Stomach (tissue), 9 donors: ENCODE data around the gene ADAMTS15. TPM values are rescaled to one million over a fixed set of nuclear protein-coding genes. Genes with fewer than 3 reads are reported as not detected.

Source experiments
- DNase-seq, 2 donors: peaks; one replicate each; pipeline versions ENCODE4 v3.0.0 to v3.0.0-alpha.2; 2013 to 2019
- H3K27ac ChIP-seq, 5 donors: fragments of 200-600 bp in 4 of 5; sonication (generic) in 4 of 5; one replicate each; pipeline ENCODE4 v1.5.1; 2013 to 2019; ENCODE audit warnings: mild to moderate bottlenecking in 1 of 5, moderate library complexity in 1 of 5
- H3K27me3 ChIP-seq, 3 donors: fragments of 200-600 bp; sonication (generic); one replicate each; pipeline ENCODE4 v1.5.1; 2017 to 2019; ENCODE audit warnings: mixed run types in 1 of 3
- H3K36me3 ChIP-seq, 4 donors: fragments of 200-600 bp; sonication (generic); 1 replicate in 3 of 4; 2 replicates in 1 of 4; pipeline ENCODE4 v1.5.1; 2016 to 2019
- H3K4me1 ChIP-seq, 4 donors: fragments of 200-600 bp; sonication (generic); one replicate each; pipeline ENCODE4 v1.5.1; 2016 to 2019
- H3K4me3 ChIP-seq, 4 donors: fragments of 200-600 bp; sonication (generic) in 3 of 4; one replicate each; pipeline ENCODE4 v1.5.1; 2016 to 2019; ENCODE audit warnings: mild to moderate bottlenecking in 1 of 4
- H3K9me3 ChIP-seq, 4 donors: fragments of 200-600 bp; sonication (generic); one replicate each; pipeline ENCODE4 v1.5.1; 2016 to 2019
- CTCF ChIP-seq, 7 experiments: fragments of 450-650 bp in 4 of 7; fragments of 200-600 bp in 3 of 7; sonication (generic) in 3 of 7; IDR thresholded peaks; one replicate each; pipeline ENCODE4 v1.5.1; 2016 to 2019; ENCODE audit warnings: antibody characterized with exemption in 7 of 7, control low read depth in 2 of 7, mild to moderate bottlenecking in 1 of 7
- EP300 ChIP-seq: sonication (generic); formaldehyde crosslinking; IDR thresholded peaks from one replicate; pipeline ENCODE4 v1.6.1; 2017; ENCODE audit warnings: antibody characterized with exemption
- POLR2A ChIP-seq, 4 donors: fragments of 450-650 bp; IDR thresholded peaks; one replicate each; pipeline ENCODE4 v1.6.1; 2016; ENCODE audit warnings: antibody characterized with exemption in 4 of 4, control low read depth in 2 of 4, mild to moderate bottlenecking in 1 of 4, moderate library complexity in 1 of 4
- POLR2AphosphoS5 ChIP-seq, 3 donors: sonication (generic); formaldehyde crosslinking; IDR thresholded peaks; one replicate each; pipeline ENCODE4 v1.6.1; 2016; ENCODE audit warnings: antibody characterized with exemption in 3 of 3
- WGBS, 5 donors: extraction: QIAGEN DNeasy Blood & Tissue Kit in 3 of 5; methylation state at CpG; one replicate each; pipeline versions ENCODE4 v1.1.5 to v1.1.7; 2013 to 2018; 5-methylcytosine and 5-hydroxymethylcytosine counted together
- intact Hi-C: fragments of 100-400 bp; cut with DNase I; formaldehyde crosslinking; loops from one replicate; pipeline ENCODE4 v1.15.1; 2023; ENCODE audit warnings: low total_unique reads
- polyA plus RNA-seq, 3 donors: library from polyadenylated mRNA; stranded (reverse); fragments of 200-250 nt; gene quantifications; one replicate each; pipeline ENCODE4 v1.2.3, GENCODE V29; 2013
- total RNA-seq, 5 donors: library from RNA; depleted of rRNA; stranded (reverse); fragments of >200 nt; gene quantifications; one replicate each; pipeline versions ENCODE4 v1.1.0 to v1.2.3, GENCODE V29; 2014 to 2016
- donor health status: healthy with polysubstance abuse.
- donor health status: Bipolar disorder and iron deficiency.
- donor health status: healthy.

Gene ADAMTS15
- total and polyA plus RNA-seq, 8 donors = 1.4 to 23.5 (median 2.4) TPM

GRCh38 chr11:130418756-130419155 is 29.7 kb upstream of the ADAMTS15 start:
- Histone ChIP-seq H3K9me3 (no peaks in the 10 kb centered on the region), H3K4me1 (peaks cover 14 to 35% (median 23%) of the 10 kb centered on the region in 4 donors), H3K27ac (peak overlapping the region in 4 of 5 donors; percentile 50 to 90 (median 59)), H3K36me3 (peaks cover 0 to 11% (median 0%) of the 10 kb centered on the region in 4 donors), H3K27me3 (peaks cover 0 to 33% (median 8%) of the 10 kb centered on the region in 3 donors), H3K4me3 (no peak overlapping the region)
- intact Hi-C loops = no loop called here
- peak; percentile 50 for TF ChIP-seq EP300
- TF ChIP-seq POLR2A (IDR thresholded peaks at IDR 0.05) = no peak
- peak in 1 of 3 donors; percentile 77 for TF ChIP-seq POLR2AphosphoS5 (IDR thresholded peaks at IDR 0.05)
- DNase-seq = no peak
- WGBS, 5 donors = 48 to 76% (median 69%) methylated on average over 11 to 12 of the region's 12 CpGs

- Histone ChIP-seq H3K4me1 (peaks cover 14 to 36% (median 22%) of the 10 kb centered on the region in 4 donors), H3K27ac (peak overlapping the region in 4 of 5 donors; percentile 50 to 90 (median 59)), H3K36me3 (peaks cover 0 to 11% (median 0%) of the 10 kb centered on the region in 4 donors), H3K9me3 (no peaks in the 10 kb centered on the region), H3K27me3 (peaks cover 0 to 42% (median 10%) of the 10 kb centered on the region in 3 donors), H3K4me3 (no peak overlapping the region)
- DNase-seq = peak in 1 of 2 donors; percentile 51
- intact Hi-C loops = loop anchor here (10.0 kb wide), 1 partner anchor 216 kb away; no protein-coding TSS in a partner anchor
- TF ChIP-seq EP300 = peak; percentile 64
- peak in 2 of 3 donors; percentile 47 to 66 for TF ChIP-seq POLR2AphosphoS5 (IDR thresholded peaks at IDR 0.05)
- TF ChIP-seq POLR2A (IDR thresholded peaks at IDR 0.05) = no peak
- TF ChIP-seq CTCF (IDR thresholded peaks at IDR 0.05) = no peak
- 32 to 52% (median 37%) methylated on average over 14 of the region's 14 CpGs for WGBS, 5 donors
Measured at GRCh38 chr11:130420478-130421198, 27.8 kb upstream of the ADAMTS15 start.

- no peak for TF ChIP-seq EP300
- TF ChIP-seq POLR2AphosphoS5 (IDR thresholded peaks at IDR 0.05) = no peak
- TF ChIP-seq CTCF (IDR thresholded peaks at IDR 0.05) = no peak
- TF ChIP-seq POLR2A (IDR thresholded peaks at IDR 0.05) = no peak
- Histone ChIP-seq H3K36me3 (peaks cover 0 to 6% (median 0%) of the 10 kb centered on the region in 4 donors), H3K27me3 (peaks cover 0 to 42% (median 8%) of the 10 kb centered on the region in 3 donors), H3K4me3 (no peak overlapping the region), H3K4me1 (peaks cover 14 to 41% (median 23%) of the 10 kb centered on the region in 4 donors), H3K27ac (peak overlapping the region in 4 of 5 donors; percentile 50 to 90 (median 59)), H3K9me3 (no peaks in the 10 kb centered on the region)
- intact Hi-C loops = loop anchor here (10.0 kb wide), 1 partner anchor 216 kb away; no protein-coding TSS in a partner anchor
- DNase-seq = no peak
- WGBS, 5 donors = 76 to 87% (median 83%) methylated on average over 7 of the region's 7 CpGs
Measured at GRCh38 chr11:130421199-130421585, 27.3 kb upstream of the ADAMTS15 start.

GRCh38 chr11:130421697-130422096 is 26.7 kb upstream of the ADAMTS15 start:
- intact Hi-C loops = loop anchor here (10.0 kb wide), 1 partner anchor 217 kb away; no protein-coding TSS in a partner anchor
- H3K36me3 ChIP-seq = peaks cover 0 to 2% (median 0%) of the 10 kb centered on the region in 4 donors
- WGBS, 5 donors = 80 to 87% (median 83%) methylated on average over 4 to 8 of the region's 8 CpGs
- TF ChIP-seq EP300 = no peak
- TF ChIP-seq POLR2AphosphoS5 (IDR thresholded peaks at IDR 0.05) = no peak
- no peak for TF ChIP-seq CTCF (IDR thresholded peaks at IDR 0.05)
- no peak for TF ChIP-seq POLR2A (IDR thresholded peaks at IDR 0.05)
- H3K4me1 ChIP-seq = peaks cover 14 to 46% (median 26%) of the 10 kb centered on the region in 4 donors
- H3K9me3 ChIP-seq = no peaks in the 10 kb centered on the region
- H3K27me3 ChIP-seq = peaks cover 0 to 42% (median 13%) of the 10 kb centered on the region in 3 donors
- no peak overlapping the region for H3K4me3 ChIP-seq
- H3K27ac ChIP-seq = peak overlapping the region in 4 of 5 donors; percentile 50 to 90 (median 59)
- no peak for DNase-seq
